Activated CD4-positive, alpha-beta T cell treated with anti-CD3 and anti-CD28 coated beads for 48 hours (primary cell): ENCODE results near the gene SLC4A7.
"Not testable (repeated sequence)": the region's sequence is repeated elsewhere in the genome, so short reads cannot be mapped to it uniquely, and the experiment has no call there.

Experiments used
- DNase-seq: peaks from one replicate; pipeline ENCODE4 v3.0.0-alpha.2; 2020

SLC4A7 gene

DNA sequence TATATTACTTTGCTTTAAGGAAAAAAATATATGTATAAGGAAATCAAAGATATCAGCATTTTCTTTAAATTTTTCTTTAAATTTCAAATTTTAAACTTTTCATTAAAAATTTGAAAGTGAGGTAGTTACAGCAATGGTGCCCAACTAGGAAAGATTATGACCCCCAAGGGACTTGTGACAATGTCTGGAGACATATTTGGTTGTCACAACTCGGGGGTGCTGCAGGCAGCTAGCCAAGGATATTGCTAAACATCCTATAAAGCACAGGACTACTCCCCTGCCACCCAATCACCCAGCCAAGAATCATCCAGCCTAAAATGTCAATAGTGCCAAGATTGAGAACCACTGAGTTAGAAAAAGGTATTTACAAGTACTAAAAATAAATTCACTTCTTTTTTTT is 57.3 kb downstream of the SLC4A7 start:
- no peak for DNase-seq

DNA sequence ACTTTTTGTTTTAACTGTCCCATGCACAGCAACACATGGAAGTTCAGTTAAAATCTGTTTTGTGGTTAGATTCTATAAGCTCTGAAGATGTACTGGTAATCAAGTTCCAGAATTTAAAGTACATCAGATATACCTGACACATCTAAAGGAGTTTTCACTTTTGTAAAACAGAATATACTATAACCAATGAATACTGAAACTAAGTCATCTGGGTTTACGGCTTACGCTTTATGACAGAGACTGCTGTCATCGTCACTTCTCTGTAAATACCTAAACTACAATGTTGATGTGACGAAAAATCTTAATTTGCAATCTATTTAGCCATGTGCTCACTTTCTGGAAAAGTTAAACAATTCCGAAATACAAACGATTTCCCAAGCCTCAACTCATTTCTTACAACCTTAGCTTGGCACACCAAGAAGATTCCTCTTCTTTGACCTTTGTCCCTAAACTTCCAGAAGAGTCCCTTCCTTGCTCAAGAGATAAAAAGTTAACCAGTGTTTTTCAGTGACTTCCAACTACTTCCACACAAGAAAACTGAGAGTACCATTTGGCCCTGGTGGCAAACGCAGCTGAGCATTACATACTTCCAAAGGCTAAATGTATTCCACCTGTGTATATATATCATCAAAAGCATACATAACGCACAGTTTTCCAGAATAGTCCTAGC is 58.2 kb downstream of the SLC4A7 start:
- DNase-seq = no peak

DNA sequence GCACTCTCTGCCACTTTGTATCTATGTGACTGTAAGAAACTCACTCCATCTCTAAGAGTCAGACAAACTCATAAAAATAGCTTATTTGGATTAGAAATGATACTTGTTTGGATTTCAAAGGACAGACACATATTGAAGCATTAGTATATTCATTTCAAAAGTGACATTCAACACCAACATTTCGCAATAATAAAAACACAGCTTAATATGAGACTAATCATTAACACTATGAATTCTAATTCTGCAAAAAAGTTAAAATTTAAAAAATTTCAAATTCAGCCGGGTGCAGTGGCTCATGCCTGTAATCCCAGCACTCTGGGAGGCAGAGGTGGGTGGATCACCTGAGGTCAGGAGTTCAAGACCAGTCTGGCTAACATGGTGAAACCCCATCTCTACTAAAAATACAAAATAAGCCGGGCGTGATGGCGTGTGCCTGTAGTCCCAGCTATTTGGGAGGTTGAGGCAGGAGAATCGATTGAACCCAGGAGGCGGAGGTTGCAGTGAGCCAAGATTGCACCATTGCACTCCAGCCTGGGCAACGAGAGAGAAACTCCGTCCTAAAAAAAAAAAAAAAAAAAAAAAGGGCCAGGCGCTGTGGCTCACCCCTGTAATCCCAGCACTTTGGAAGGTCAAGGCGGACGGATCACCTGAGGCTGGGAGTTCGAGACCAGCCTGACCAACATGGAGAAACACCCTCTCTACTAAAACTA is 59.2 kb downstream of the SLC4A7 start:
- not testable (repeated sequence) for DNase-seq

DNA sequence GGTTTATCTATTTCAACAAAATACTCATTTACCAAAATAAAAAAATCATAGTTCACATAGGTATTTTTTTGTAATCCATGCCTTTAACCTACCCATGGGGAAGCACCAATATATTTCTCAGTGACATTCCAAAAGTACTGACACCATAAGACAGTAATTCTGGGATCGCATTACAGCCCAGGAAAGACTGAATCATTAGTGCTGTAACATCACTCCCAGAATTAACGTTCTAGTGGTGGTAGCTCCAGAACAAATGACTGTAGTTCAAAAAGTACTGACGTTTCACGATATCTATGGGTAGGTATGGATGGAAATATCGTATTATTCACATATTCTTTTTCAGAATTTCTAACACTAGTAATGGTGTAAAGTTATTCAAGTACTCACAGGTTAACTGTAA is 60.7 kb downstream of the SLC4A7 start:
- DNase-seq = no peak

DNA sequence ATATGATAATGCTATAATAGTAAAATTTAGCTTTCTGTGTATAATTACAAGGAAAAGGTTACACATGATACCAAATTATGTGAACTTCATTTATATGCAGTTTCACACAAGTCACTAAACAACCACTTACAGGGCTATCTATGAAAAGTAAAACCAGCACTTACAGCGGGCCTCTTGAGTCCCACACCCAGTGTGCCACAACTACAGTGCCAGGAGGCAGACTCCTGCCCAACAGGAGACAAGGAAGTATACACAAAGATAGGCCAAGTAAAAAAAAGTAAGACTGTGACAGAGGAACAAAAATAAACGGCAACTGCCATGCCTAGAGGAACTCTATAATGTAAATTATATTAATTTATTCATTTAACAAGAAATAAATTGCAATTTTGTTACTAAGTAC is 61.6 kb downstream of the SLC4A7 start:
- no peak for DNase-seq

DNA sequence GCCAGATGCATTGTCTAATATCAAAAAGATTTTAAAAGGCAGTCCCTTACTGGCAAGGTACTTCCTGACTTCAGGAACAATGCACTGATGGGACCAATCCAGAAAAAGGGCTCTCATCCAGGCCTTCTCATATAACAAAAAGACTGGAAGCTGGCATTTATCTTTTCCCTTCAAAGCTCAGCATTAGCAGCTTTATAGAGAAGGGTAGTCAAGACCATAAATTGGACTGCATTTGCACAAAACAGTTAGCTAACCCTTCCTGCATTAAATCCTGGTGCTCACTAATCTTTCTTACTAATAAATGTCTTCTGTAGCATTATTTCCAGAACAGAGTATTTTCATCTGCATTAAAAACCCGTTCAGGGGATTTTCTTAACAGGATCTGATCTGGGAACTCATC is 69.0 kb downstream of the SLC4A7 start:
- no peak for DNase-seq

DNA sequence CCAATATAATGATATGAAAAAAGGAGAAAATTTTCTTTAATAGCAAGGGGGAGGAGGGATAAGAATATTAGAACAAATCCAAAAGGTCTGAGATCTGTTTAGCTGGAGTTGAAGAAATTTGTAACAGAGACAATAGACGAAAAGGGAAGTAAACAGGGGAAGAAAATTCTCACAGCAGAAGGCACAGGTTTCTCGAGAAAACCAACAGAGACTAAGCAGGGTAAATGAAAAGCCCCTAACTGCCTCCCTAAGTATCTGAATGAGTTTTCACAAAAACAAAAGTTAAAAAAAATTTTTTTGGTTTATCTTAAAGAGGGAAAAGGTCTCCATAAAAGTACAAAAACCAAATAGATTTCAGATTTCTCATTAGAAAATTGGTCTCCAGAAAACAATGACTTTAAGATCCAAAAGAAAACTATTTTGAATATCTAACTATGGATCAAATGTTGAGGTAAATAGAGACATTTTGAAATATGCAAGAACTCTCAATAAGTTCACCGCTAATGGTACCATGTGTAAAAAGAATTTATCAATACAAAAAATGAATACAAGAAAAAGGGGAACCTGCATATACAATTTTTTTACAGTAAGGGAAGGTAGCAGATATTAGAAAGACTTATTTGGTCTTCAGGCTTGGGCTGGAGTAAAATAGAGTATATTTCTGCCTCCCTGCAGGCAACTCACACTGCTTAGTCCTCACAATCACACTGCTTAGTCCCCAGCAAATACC is 91.1 kb downstream of the SLC4A7 start:
- no peak for DNase-seq

DNA sequence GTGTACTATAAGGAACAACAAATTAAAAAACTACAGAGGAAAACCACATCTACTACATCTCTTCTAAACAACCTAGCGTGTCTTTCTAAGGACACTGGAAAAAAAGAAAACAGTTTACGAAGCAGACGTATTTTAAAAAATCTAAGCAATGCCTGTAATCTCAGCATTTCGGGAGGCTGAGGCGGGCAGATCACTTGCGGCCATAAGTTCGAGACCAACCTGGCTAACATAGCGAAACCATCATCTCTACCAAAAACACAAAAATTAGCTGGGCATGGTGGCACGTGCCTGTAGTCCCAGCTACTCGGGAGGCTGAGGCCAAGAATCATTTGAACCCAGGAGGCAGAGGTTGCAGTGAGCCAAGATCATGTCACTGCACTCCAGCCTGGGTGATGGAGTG is 91.8 kb downstream of the SLC4A7 start:
- not testable (repeated sequence) for DNase-seq

DNA sequence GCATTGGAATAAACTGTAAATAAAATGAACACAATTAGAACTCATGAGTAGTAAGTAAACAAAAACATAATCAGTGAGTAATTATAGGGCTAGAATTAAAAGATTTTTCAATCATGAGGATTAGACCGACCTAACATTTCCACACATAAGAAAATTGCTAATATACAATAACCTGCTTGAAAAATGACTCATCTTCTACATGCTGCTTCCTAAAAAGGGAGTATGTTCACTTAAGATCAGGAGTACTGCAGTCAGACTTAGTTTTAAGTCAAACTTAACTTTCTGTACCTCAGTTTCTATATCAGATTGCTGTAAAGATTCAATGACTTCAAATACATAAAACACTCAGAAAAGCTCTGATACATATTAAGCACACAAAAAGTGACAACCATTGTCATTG is 92.4 kb downstream of the SLC4A7 start:
- no peak for DNase-seq

DNA sequence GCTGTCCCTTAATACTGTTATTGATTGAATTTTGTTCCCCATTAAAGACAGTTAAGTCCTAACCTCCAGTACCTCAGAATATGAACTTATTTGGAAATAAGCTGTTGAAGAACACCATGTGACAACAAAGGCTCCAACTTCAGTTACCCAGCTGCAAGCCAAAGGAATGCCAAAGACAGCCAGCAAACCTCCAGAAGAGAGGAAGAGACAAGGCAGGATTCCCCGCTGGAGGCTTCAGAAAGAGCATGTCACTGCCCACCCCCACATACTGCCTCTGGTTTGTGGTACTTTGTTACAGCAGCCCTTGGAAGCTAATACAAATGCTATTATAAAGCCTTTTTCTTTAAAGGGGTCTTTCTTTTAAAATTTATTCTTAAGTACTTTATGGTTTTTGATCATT is 96.6 kb downstream of the SLC4A7 start:
- DNase-seq = no peak

DNA sequence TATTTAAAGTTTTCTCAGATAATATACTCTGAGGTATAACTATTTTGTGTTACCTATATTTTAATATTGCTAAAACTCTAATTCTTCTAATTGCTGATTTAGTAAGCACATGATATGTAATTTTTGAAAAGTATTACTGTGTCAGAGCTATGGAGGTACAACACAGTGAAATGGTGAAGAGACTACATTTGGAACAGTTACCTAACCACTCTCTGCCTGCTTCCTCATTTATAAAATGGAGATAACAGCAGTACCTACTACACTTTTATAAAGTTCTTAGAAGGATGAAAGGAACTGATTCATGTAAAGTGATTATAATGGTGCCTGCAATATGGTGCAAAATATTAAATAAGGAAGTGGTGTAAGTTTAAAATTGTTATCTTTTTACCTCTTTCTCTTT is 98.7 kb downstream of the SLC4A7 start:
- DNase-seq = no peak

DNA sequence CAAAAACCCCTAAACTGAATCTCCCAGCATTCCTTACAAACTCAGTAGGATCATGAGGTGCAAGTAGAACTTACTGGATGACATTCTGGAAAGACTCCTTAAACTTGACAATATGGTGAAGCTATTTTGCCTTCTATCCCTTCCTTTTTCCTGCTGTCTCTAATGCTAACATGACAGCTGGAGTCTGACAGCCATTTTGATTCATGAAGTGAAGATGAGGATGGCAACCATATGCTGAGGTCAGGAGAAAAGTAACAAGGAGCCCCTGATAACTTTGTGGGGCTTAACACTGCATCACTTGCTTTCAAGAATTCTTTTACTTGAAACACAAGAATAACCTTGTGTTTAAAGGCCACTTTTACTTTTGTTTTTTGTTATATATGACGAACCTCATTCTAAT is 100.0 kb downstream of the SLC4A7 start:
- DNase-seq = no peak

DNA sequence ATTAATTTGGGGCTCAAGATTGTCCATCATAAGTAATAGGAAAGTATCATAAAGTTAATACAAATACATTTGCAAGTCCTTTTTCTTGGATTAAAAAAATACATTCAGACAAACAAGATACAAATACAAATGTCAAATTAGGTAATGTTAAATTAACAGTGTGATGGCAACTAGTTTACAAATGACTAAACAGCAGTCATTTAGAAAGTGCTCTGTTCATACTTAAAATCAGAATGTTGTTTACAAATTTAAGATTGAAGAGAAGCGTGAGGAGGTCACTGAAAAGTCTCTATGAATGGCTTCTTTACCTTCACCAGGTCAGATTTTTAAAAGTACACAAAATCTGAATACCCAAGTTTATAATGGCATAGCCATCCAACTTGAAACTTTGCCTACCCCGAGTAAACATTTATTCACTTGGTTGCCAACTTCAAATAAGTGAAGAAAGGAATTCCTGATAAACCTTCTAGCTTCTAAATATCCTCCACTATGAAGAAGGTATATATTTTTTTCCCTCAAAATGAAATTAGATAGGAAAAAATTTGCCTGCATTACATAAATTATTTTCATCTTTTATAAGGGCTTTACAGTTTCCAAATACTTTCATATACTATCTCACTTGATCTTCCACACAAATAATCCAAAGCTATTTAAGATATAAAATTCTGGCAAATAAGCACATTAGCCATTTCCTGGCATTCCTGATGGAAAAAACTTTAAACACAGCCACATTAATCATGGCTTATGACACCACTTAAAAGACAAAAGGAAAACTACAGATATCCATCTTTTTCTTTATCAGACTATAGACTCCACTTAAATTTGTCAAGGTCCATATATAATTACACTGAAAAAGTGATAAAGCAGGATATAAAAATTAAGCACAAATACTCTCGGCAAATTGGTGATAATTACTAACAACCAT is 103.5 kb downstream of the SLC4A7 start:
- no peak for DNase-seq

DNA sequence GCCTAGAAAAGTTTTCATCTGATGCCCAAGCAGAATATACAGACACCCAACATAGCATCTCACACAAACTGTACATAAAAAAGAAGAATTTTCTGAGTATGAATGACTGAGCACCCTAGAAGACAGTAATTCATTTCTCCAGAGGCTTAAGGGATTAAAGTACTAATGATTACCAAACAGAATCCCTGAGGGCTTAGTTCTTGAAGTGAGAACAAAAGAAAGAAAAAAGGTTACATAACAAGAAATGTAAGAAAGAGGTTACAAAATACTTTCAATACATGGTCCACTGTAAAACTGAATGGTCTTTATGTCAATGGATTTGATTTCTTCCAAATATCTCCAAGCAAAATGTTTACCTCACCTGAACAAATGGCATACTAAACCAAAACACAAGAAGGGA is 105.9 kb downstream of the SLC4A7 start:
- DNase-seq = no peak

DNA sequence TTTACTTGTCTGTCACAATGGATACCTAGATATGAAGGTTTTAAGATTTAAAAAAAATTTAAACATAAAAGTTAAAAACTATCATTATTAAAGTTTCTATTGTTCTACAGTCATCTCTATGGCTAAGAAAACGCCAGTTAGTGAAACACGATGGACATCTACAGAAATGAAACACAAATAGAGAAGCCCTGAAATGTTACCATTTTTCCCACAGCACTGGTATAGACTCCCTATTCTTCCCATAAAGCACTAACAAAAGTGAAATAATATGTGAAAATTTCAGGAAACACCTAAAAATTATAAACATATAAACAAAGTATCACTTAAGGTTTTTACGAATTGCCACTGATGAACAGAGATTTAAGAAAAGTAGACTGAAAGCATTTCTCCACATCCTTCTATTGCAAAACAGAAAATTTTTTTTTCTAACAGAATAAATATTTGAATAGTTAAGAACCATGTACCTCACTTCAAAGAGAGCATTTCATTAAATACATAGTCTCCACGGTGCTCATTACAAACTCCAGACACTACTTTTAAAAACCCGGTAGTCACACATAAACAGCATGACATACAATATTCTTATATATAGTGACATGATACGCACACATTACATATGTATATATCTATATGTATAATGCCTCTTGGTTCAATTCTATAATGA is 107.9 kb downstream of the SLC4A7 start:
- DNase-seq = no peak

DNA sequence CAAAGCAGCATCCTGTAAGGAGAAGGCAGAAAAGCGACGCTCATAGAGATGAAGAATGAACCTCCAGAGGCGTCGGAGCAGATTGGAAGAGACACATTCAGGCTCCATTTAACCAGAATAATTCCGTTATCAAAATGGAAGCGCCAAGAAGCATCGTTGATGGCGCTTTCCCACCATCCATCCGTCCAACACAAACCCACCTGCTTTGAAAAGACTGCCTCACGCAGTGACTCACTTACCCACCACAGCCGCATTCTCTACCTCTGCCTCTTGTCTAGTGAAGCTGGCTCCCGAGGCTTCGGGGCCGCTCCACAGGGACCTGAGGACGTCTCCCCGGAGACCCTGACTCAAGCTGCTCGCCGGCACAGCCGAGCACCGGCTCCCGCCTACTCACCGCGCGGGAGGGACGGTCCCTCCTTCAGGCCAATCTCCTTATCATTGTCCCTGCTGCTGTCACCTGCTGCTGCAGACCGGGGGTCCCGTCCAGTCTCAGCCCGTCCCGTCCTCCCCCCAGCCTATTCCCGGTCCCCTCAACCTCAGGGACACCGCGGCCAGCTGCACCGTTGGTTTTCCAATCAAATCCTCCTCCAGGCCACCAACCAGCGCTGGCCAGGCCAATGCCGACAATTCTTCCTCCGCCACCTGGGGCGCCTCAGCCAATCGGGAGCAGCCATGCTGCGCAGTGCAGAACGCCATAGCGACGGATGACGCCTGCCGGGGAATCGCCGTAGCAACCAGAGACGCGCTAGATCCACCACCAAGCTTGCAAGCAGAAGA is 115.2 kb downstream of the SLC4A7 start, which contains the start of gene NEK10:
Gene NEK10, minus strand, starts transcription at position 553 of the 777 bp plus-strand sequence. CDS start 16,501 bp downstream, outside the sequence.
- peak; percentile 94 for DNase-seq

DNA sequence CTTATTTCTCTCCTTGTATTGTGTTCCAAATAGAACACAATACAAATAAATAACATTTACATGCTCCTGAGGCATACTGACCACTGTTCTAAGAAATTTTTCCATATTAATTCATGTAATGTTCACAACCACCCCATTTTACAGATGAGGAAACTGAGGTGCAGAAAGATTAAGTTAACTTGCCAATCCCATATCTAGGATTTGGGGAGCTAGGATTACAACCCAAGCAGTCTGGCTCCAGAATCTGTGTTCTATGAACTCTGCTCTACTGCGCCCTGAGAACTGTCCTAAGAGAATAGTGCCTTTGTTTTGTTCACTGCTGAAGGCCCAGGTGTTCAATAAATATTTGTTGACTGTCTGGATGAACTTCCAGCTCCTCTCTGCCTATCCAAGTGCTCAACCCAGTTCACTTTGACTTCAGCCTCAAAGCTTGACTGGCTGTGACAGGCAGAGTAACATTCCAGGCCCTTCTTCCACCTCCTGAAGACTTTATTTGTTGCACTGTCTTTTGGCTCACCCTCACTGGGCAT is 118.1 kb downstream of the SLC4A7 start:
- no peak for DNase-seq

DNA sequence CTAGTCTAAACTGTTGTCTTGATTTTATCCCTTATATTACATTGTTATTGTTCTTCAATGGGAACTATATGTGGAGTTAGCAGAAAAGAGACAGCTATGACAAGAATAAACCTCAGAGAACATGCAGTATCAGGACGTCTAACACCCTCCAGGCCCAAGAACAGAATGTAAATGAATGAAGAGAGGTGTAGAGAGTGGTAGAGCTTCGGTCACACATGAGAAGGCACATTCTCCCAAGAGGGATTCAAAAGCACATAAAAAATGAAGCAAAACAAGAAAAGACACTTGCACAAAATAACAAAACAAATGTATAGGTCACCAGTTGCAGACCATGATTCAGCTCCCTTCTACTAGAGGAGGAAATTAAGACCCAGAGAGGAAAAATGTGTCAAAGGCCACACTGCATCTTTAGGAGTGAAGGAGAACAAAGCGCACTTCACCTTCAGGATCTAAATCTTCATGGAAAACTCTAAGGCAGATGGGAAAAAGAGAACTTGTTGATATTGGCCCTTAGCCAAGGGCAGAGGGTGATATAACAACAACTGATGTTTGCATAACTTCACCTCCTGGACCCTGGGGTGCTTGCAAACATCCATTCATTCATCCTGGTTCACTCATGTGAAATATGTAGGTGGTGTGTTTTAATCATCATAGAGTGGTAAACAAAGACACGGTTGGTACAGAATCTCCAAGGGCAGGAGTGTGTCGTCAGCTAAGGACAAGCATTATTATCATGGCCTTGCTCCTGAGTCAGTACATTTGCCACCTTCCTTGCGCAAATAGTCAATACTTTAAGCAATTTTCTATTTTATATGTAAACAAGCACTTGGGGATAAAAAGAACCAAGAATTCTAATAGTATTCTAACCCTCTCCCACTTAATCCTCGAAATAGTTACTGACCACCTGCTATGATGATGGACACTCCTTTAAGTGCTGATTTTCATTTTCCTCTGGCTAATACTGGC is 123.8 kb downstream of the SLC4A7 start:
- no peak for DNase-seq

DNA sequence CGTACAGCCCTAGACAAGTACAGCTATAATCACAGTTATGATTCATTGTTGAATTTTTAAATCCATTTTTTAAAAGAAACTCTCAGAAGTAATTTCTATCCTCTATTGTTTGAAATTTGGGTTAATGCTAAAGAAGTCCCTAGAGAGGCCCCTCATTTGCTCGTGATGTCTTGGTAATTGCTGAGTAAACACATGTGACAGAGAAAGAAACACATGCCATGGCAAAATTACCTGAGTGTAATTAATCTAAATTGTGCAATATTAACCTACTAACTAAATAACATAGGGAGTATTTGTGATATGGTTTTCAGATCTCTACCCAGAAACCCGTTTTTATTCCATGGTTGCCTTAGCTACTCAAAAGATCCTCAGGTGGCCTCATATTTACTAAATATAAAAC is 125.8 kb downstream of the SLC4A7 start:
- DNase-seq = no peak

DNA sequence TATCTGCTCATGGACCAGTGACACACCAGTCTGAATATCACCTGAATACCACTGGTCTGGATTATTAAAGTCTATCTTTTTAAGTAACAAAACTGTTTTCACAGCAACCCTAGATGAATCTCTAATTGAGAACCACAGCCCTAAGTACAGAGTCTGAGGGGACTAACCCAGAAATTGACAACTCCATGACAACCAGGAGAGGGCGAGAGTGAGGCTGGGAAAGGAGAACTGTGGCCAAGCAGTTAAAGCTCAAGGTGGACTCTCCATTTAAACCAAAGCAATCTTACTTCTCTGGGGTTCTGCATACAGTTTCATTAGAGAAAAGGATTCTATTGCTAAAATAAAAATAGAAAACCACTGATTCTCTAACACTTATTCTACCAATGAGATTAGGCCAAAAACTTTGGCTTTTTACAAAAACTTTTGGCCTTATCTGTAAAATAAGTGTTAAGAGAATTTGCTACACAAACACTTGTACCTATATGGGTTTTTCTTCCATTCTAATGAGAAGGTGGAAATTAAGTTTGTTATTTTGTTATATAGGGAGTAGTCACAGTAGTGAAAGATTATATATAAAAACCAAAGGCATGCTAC is 126.4 kb downstream of the SLC4A7 start:
- DNase-seq = peak; percentile 68
